Uterus (tissue), 2 donors: Measurements from ENCODE around the gene RBBP8.

ENCODE experiments used
- CTCF ChIP-seq, 4 experiments: fragments of 200-600 bp in 2 of 4; fragments of 450-650 bp in 2 of 4; sonication (generic) in 2 of 4; IDR thresholded peaks; one replicate each; pipeline ENCODE4 v1.5.1; 2016 to 2019; ENCODE audit warnings: antibody characterized with exemption in 4 of 4, mild to moderate bottlenecking in 2 of 4, moderate library complexity in 1 of 4
- POLR2A ChIP-seq, 2 donors: fragments of 450-650 bp; IDR thresholded peaks; one replicate each; pipeline ENCODE4 v1.6.1; 2016; ENCODE audit warnings: antibody characterized with exemption in 2 of 2, mild to moderate bottlenecking in 1 of 2, moderate library complexity in 1 of 2

- TF ChIP-seq CTCF (IDR thresholded peaks at IDR 0.05) (no peak), POLR2A (IDR thresholded peaks at IDR 0.05) (no peak)
These were observed 70.2 kb downstream of the RBBP8 start for GRCh38 chr18:23003289-23003688.
